GM21367 (cell line): Measurements from ENCODE around the gene RPP25.
A peak's percentile ranks its signal among the peaks of the same experiment; 100 is the strongest.

Source experiments
- ATAC-seq: cut with Tn5 transposase; IDR thresholded peaks from one replicate; pipeline ENCODE4 v1.9.1; 2021; ENCODE audit not compliant: unreplicated experiment

The RPP25 gene, protein sequence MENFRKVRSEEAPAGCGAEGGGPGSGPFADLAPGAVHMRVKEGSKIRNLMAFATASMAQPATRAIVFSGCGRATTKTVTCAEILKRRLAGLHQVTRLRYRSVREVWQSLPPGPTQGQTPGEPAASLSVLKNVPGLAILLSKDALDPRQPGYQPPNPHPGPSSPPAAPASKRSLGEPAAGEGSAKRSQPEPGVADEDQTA

DNA sequence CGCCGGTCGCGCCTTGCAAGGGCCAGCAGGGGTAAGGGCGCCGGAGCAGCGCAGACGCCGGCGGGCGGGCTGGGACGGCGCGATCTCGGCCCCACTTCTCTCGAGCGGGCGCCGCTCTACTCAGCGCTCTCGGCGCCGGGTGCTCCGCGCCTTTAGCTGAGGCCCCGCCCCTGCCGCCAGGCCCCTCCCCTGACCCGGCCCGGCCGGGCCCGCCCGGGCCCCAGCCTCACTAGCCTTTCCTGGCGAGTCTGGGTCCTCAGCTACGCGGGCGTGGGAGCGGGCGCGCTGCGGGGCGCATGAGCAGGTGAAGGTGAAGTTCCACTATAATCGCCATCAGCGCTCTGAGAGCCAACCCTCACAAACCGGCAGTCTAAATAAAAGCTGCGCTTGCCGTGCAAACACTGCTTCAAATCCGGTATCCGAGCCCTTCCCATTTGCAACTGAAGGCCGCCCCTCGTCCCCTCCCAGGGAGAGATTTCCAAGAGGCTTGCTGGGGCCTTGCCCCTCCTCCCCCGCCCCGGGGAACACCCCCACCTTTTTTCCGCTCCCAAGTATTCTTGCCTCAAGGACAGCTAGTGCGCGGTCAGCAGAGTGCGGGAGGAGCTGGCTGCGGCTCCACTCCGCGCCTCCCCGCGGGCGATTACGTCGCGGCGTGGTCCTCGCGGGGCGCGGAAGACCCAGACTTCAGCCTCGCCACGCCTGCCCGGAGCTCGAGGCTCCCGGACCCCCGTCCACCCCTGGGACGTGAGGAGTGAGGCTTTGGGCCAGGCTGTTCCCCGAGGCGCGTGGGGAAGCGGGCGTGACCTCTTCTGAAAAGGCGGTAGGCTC, at the start of gene RPP25:
Gene RPP25 (minus strand): TSS at position 125 of the 828 bp plus-strand sequence. CDS start 189 bp downstream, outside the sequence.
- ATAC-seq, result peak; percentile 72

DNA sequence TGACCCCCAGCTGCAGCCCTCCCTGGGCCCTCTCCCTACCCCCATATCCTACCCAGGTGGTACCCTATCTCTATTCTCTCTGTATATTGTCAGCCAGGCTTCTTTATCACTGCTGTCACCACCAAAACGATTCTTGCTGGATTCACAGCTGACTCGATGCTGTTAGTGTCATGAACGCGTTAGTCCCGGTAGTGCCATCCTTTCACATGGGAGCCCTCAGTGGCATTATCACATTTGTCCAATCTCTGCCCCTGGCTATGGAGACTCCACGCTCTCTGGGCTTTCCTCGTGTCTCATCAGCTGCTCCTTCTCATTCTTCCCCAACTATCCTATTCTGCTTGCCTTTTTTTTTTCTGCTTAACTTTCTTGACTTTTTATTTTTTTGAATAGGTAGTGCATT, 45.8 kb upstream of the RPP25 start:
- ATAC-seq, result no peak

DNA sequence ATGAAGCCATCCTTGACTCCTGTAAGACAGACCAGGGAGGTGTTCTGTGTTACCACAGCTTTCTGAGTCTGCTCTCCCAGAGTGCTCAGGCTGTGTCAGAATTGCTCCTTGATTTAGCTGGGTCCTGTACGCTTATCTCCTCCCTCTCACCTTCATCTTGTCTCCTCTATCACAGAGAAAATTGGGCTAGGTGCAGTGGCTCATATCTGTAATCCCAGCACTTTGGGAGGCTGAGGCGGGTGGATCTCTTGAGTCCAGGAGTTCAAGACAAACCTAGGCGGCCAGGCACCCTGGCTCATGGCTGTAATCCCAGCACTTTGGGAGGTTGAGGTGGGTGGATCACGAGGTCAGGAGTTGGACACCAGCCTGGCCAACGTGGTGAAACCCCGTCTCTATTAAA, 44.7 kb upstream of the RPP25 start:
- ATAC-seq, result no peak

DNA sequence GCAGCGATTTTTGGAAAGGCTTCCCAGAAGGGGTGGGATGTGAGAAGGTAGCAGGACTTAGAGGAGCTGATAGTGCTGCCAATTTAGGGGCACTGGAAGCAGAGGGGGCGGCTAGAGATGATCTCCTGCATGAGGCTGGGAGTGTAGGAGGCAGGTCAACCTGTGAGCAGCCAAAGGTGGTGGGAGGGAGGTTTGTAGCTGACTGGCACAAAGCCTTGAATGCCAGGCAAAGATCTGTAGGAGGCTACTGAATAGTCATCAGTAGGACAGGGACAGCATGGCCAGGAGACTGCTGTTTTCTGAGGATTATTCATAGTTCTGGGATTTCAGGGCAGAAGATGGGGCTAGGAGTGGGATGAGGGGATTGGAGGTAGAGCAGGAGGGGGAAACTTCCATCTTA, 41.0 kb upstream of the RPP25 start:
- no peak for ATAC-seq

DNA sequence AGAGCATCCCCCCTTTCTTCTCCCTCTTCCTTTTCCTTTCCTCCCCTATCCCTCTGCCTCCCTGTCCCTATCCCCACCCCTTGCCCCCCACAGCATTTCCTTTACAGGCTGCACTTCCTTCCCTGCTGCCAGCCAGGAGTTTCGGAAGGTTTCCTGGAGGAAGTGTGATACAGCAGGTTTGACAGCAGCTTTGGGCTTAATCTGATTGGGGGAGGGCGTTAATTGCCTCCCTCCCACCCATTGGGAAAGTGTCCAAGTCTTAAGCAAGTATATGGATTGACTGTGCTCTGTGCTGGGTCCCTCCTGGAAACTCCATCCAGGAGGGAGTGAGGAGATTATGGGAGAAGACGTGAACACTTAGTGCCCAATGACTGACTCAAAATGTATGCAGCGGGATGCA, 40.6 kb upstream of the RPP25 start:
- no peak for ATAC-seq

DNA sequence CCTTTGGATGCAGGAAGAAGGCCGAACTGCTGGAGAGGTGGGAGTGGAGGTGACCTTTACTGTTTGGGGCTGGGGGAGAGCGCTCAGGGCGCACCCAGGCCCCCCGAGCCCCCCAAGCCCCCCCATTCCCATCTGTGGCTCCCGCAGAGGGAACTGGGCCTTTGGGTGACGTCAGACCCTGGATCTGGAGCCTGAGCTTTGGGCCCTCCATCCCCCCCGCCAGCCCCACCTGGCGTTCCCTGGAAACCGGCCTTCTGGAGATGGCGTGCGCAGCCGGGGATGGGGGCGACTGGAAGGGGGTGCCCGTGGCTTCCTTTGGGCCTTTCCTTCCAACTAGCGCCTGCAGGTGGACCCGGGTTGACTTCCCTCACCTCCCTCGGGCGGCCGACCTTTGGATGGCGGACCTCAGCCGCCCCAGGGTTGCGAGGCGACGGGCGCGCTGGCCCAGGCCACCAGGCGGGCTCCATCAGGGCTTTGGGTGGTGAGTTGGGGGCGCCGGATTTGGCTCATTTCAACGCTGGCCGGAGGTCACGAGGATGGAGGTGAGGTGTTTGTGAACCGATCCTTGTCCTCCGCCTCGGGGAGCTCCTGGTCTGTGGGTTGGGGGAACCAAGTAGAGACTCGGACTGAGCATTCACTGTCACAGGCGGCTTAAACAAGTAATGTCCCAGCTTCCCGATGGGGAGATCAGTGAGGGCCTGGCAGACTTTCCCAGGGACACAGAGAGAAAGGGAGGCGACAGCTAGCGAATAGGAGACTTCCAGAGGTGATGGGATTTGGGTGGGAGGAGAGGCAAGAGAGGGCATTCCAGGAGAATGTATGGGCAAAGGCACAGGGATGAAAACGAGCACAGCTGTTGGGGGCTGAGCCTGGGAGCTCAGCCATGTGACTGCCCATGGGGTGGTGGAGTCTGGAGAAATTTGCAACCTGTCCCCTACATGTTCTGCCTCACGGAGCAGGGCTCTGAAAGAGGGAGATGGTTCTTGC, 39.5 kb upstream of the RPP25 start:
- ATAC-seq, result no peak

DNA sequence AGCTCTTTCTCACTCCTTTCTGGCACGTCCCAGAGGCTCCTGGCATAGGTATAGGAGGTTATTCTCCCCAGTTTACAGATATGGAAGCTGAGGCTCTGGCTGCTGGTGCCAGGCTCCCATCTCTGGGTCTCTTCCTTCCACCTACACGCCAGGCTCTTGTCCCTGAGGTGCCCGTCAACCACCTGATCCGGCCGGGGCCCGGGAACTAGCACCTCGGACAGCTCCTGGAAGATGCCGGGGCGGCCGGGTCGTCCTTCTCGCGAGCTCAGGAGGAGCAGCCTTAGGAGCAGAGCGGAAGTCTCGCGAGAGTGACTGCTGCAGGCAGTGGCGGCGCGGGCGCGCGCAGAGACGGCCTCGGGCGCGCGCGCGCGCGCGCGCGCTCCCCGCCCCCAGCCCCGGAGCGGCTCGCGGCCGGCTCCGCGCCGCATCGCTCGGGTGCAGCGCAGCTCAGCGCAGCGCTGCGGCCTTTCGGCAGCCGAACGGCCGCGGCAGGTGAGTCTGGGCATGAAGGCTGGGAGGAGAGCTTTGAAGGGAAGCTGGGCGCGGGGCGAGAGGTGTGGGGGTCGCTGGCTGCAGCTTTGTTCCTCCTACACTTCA, 38.7 kb upstream of the RPP25 start, which contains the start of gene SCAMP5:
Gene SCAMP5 (plus strand): TSS at position 382 of the 597 bp plus-strand sequence. CDS start 16,277 bp downstream, outside the sequence.
- no peak for ATAC-seq

DNA sequence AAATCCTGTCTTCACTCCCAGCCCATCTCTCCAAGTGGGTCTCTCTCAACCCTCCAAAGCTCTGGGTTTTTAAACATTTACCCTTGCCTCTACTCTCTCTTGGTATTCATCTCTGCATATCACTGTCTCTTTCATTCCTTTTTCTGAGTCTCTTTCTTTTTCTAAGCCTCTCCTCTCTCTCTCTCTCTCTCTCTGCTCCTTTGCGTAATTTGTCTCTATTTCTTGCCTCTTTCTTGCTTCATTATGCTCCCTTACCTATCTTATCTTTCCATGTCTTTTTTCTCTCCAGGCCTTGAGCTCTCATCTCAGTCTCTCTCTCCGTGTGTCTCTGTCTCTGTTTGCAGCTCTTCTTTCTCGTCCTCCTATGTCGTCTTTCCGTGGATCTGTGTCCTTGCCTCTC, 38.1 kb upstream of the RPP25 start:
- ATAC-seq, result no peak

DNA sequence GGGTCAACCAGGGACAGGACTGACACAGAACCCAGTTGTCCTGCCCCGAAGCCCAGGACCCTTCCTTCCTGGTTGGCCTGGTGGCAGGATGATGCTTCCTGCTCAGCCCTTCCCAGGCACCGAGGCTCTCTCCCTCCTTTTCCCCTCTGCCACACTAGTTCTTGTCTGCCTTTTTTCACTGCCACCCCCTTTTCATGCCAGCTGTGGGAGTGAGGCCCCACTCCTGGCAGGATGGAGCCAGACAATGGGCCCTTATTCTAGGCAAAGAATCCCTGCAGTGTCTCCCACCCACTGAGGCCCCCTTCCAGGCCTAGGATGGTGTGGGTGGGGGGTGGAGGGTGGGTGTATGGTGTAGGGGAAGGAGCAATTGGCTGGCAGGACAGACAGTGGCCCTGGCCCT, 37.7 kb upstream of the RPP25 start:
- no peak for ATAC-seq

DNA sequence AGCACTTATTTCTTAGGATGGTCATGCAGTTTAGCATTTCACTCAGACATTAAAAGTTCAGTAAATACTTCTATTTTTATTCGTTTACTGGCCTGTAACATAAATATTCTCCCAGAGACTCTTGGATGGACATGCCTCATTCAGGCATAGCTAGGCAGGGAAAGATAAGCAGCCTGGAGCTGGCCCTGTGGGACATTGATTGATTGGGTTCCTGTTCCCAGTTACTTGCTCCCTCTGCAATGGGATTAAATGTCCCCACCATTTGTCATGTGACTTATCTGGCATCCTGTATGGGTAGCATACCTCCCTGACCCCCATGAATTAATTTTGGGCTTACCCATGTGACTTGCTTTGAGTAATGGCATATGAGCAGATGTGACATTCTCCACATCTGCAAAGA, 36.0 kb upstream of the RPP25 start:
- ATAC-seq, result no peak

DNA sequence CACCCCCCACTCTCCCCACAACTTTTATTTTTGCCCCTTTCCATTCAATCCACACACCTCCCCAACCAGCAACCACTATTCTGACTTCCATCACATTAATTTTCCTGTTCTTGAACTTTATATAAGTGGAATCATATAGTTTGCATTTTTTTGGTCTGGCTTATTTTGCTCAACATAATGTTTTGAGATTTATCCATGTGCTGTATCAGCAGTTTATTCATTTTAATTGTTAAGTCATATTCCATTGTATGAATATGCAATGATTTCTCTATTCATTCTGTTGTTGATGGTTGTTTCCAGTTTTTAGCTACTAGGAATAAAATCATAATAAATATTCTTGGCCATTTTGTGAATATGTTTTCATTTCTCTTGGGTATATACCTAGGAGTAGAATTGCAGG, 33.0 kb upstream of the RPP25 start:
- ATAC-seq, result no peak

DNA sequence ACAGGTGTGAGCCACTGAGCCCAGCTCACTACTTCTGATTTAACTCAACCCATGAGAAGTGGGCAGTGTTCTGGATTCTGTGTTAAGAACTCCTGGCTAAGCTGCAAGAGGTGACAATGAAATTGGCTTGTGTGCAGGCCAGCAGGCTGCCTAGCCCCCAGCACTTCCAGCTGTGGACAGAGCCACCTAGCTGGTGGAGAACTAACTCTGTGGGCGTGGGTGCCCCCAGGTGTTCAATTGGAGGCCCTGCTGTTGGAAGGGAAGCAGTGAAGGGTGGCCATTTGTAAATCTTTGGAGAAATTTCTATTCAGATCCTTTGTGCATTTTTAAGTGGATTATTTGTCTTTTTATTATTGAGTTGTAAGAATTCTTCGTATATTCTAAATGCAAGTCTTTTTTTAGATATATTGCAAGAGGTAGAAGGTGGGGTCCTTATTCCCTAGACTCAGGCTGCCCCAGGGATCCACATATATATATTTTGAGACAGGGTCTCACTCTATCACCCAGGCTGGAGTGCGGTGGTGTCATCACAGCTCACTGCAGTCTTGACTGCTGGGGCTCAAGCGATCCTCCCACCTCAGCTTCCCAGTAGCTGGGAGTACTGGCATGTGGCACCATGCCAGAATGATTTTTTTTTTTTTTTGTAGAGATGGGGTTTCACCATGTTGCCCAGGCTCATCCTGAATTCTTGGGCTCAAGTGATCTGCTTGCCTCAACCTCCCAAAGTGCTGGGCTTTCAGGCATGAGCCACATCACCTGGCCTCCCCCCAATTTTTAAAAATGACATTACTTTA, 31.6 kb upstream of the RPP25 start:
- no peak for ATAC-seq

DNA sequence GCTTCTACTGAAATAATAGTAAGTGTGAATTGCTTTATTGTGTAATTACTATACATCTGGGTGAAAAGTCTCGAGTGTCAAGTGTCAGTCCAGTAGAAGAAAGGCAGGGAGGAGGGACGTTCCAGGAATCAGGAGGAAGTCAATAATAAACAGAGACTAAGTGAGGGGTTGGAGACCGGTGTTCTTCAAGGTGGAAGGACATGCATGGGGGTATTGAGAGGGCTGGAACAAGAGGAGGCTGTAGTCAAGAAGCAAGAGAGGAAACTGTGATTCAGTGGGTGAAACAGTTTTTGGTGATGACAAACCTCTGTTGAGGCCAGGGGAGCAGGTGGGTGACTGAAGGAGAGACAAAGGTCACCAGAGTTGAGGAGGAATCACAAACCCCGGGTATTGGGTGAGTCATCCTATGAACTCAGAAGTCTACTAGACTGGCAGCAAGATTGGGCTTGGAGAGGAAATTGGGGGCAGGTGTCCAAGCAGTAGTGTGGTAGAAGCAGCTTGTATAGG, 27.2 kb upstream of the RPP25 start:
- ATAC-seq, result no peak

DNA sequence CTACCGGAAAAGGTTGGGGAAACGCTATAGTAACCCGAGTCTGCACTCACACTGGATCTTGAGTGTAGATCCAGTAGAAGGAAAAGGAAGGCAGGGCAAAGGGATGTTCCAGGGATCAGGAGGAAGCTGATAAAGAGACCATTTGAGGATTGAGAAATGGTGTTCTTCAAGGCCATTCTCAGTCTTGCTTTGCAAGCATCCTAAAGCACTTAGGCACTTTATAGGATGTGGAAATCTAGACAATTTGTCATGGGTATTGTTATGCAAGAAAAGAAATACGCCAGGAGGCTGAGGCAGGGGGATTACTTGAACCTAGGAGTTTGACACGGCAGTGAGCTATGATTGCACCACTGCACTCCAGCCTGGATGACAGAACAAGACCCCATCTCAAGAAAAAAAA, 25.6 kb upstream of the RPP25 start:
- no peak for ATAC-seq

DNA sequence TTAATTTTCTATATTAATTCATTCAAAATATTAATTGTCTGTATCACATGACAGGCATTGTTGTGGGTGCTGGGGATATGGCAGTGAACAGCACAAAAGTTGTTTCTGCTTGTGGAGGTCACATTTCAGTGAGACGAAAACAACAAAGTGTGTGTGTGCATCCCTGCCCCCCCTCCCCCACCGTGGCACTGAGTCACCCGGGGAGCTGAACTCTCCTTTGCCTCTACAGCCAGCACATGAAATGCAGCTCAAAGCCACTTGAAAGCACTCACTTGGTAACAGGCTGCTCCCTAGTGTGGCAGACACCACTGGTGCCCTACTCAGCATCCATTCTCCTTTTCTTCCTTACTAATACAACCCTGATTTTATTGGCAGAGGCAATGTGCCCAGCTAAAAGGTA, 21.9 kb upstream of the RPP25 start:
- ATAC-seq, result no peak

DNA sequence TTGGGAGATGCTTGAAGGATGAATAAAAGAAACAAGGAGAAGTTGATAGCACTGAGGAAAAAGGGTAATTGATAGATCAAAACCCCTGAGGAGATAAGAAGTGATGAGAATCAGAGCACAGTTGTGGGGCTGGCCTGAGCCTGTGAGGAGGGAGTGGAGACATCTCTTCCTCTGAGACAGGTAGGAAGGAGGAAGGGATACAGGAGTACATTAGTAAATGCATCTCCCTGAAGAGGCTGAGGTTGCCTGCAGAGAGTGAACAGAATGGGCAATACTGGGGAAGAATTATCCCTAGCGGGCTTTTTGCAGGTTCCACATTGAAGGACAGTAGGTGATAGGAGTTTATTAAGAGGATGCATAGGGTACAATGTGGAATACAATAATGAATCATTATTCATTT, 21.5 kb upstream of the RPP25 start:
- no peak for ATAC-seq

DNA sequence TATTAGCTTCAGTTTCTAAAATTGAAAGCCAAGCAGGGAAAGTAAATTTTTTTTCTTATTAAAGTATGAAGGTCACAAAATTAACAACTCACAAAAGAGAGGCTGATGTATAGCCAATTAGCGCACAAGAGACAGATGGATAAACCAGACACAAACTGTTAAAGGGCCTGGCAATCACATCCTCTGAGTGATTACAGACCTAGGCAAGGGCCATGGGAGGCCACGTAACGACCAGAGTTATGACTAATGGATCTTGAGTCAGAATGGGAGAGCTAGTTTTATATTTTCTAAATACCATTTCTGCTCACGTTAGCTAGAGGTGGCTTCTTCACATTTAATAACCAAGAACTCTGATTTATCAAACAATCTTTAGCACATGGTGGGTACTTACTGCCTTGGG, 21.0 kb upstream of the RPP25 start:
- no peak for ATAC-seq

DNA sequence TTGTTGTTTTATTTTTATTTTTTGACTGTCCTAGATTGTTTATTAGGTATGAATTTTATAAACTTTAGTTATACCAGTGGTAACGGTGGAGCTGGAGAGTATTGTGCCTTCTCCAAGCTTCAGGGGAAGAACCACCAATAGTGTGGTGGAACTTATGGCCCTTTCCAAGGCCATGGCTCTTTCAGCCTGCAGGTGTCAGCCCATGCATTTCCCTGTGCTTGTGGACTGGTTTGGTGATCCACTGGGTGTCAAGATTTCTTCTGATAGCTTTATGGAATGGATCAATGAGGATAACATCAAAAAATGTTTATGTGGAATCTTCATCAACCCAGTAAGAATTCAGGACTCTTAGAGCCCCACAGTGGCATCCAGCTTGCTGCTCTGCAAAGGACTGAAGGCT, 19.6 kb upstream of the RPP25 start:
- ATAC-seq, result no peak

DNA sequence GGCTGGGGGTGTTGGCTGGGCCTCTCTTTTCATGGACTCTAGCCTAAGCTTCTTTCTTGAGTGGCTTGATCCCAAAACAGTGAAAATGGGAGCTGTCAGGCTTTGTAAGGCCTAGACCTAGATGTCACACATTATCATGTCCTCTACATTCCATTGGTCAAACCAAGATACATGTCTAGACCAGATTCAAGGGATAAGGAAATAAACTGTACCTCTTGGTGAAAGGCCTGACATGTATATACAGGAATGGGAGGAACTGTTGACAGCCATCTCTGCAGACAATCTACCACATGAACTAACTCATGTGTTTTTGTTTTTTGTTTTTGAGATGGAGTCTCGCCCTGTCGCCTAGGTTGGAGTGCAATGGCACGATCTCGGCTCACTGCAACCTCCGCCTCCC, 11.1 kb upstream of the RPP25 start:
- ATAC-seq, result no peak

DNA sequence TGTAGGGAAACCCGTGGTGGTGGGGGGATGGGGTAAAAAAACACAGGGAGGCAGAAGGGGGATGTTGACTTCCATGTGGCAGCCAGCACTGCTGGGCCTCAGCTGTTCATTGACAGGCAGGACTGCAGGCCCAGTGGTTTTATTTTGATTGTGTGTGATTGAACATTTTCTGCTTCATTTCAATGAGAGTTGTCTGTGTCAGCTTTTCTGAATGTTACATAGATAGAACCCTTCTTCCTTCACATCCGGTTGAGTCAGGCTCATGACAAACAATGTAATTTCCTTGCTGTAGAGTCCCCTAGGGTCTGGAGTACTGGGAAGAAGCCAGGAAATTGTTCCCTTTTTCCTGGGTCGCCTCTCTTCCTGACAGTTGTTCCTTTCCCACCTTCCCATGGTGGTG, 8.2 kb upstream of the RPP25 start:
- ATAC-seq, result no peak
